ENCODE data around the gene GNB3. TPM values are rescaled to one million over a fixed set of nuclear protein-coding genes. Genes with fewer than 3 reads are reported as not detected.

The GNB3 gene
- polyA plus RNA-seq, 1 of the 3 experiments (the other 2 are of a cell fraction) = 12.9 TPM

Other genes with a start within 250 kb of the GNB3 start
- gene CHD4, start 233.5 kb upstream of the GNB3 start, polyA plus RNA-seq (2012; rRNA removed) = 85.5 and 90.5 TPM in 2 replicates
- gene LPAR5, start 205.0 kb upstream of the GNB3 start, polyA plus RNA-seq (2012; rRNA removed) = 0.03 and 0.05 TPM in 2 replicates
- 0.71 and 0.88 TPM in 2 replicates for gene ACRBP, start 193.5 kb upstream of the GNB3 start, polyA plus RNA-seq (2012; rRNA removed)
- gene ING4, start 177.8 kb upstream of the GNB3 start, polyA plus RNA-seq (2012; rRNA removed) = 96.5 and 163 TPM in 2 replicates
- gene ZNF384, start 151.6 kb upstream of the GNB3 start, polyA plus RNA-seq (2012; rRNA removed) = 64.9 and 80.4 TPM in 2 replicates
- 5.9 and 9.9 TPM in 2 replicates for gene PIANP, start 140.1 kb upstream of the GNB3 start, polyA plus RNA-seq (2012; rRNA removed)
- 191 and 231 TPM in 2 replicates for gene COPS7A, start 116.9 kb upstream of the GNB3 start, polyA plus RNA-seq (2012; rRNA removed)
- gene MLF2, start 87.8 kb upstream of the GNB3 start, polyA plus RNA-seq (2012; rRNA removed) = 535 and 624 TPM in 2 replicates
- gene PTMS, start 74.6 kb upstream of the GNB3 start, polyA plus RNA-seq (2012; rRNA removed) = 391 and 661 TPM in 2 replicates
- 0.72 and 1.1 TPM in 2 replicates for gene LAG3, start 68.4 kb upstream of the GNB3 start, polyA plus RNA-seq (2012; rRNA removed)
- gene CD4, start 51.4 kb upstream of the GNB3 start, polyA plus RNA-seq (2012; rRNA removed) = 0.02 TPM in 1 of 2 replicates, not detected in the other
- 16.4 and 18.6 TPM in 2 replicates for gene GPR162, start 19.1 kb upstream of the GNB3 start, polyA plus RNA-seq (2012; rRNA removed)
- gene P3H3, start 12.5 kb upstream of the GNB3 start, polyA plus RNA-seq (2012; rRNA removed) = 49.5 and 74.6 TPM in 2 replicates
- gene CDCA3, start 10.4 kb downstream of the GNB3 start, polyA plus RNA-seq (2012; rRNA removed) = 33.0 and 34.0 TPM in 2 replicates
- gene USP5, start 11.2 kb downstream of the GNB3 start, polyA plus RNA-seq (2012; rRNA removed) = 97.2 and 100 TPM in 2 replicates
- 1,175 and 1,316 TPM in 2 replicates for gene TPI1, start 26.6 kb downstream of the GNB3 start, polyA plus RNA-seq (2012; rRNA removed)
- 16.9 and 19.6 TPM in 2 replicates for gene SPSB2, start 32.4 kb downstream of the GNB3 start, polyA plus RNA-seq (2012; rRNA removed)
- gene LRRC23, start 63.9 kb downstream of the GNB3 start, polyA plus RNA-seq (2012; rRNA removed) = 11.9 TPM in 2 replicates
- 50.6 and 56.9 TPM in 2 replicates for gene ENO2, start 73.7 kb downstream of the GNB3 start, polyA plus RNA-seq (2012; rRNA removed)
- 18.5 and 29.3 TPM in 2 replicates for gene ATN1, start 87.0 kb downstream of the GNB3 start, polyA plus RNA-seq (2012; rRNA removed)
- gene RNU7-1, start 102.9 kb downstream of the GNB3 start, polyA plus RNA-seq (2012; rRNA removed) = not detected in 2 replicates
- gene C12orf57, start 103.1 kb downstream of the GNB3 start, polyA plus RNA-seq (2012; rRNA removed) = 560 and 659 TPM in 2 replicates
- gene PTPN6, start 110.4 kb downstream of the GNB3 start, polyA plus RNA-seq (2012; rRNA removed) = 0.12 and 0.18 TPM in 2 replicates
- gene PHB2, start 129.7 kb downstream of the GNB3 start, polyA plus RNA-seq (2012; rRNA removed) = 386 and 447 TPM in 2 replicates
- 77.4 and 82.8 TPM in 2 replicates for gene EMG1, start 130.0 kb downstream of the GNB3 start, polyA plus RNA-seq (2012; rRNA removed)
- 23.8 and 29.2 TPM in 2 replicates for gene LPCAT3, start 177.6 kb downstream of the GNB3 start, polyA plus RNA-seq (2012; rRNA removed)
- 14.5 and 19.3 TPM in 2 replicates for gene C1S, start 219.8 kb downstream of the GNB3 start, polyA plus RNA-seq (2012; rRNA removed)

Data from SK-N-SH (cell line).